ENCODE measurements around the gene MRPL54.
"Not testable (repeated sequence)": the region's sequence is repeated elsewhere in the genome, so short reads cannot be mapped to it uniquely, and the experiment has no call there.

MRPL54 gene

DNA sequence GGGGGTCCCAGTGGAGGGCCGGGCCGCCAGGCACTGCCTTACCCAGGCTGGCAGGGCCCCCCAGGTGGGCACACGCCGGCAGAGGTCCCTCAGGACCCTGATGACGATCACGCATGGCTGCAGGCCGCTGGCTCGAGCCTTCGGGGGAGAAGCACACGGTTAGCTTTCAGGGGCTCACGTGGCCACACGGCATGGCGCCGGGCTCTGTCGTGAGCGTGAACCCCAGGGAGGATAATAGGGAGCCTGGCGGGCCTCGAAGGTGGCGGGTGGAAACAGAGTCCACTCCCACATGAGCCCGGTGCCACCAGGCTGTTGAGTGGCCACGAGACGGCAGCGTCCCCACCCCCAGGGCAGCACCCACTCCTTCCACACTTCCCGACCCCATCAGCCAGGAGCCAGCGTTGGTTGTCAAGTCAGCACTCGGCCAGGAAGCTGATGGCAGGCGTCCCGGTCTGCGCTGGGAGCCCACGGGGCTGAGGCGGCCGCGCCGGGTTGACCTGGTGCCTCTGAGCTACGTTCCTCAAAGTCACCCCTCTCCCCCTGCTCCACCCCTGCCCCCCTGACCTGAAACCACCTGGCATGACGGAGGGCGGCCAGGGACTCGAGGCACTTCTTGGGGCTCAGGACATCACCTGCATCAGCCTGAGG lies 48.4 kb downstream of the MRPL54 start:
- no peak for DNase-seq (ENCODE audit: low read depth in 2 of 2)

DNA sequence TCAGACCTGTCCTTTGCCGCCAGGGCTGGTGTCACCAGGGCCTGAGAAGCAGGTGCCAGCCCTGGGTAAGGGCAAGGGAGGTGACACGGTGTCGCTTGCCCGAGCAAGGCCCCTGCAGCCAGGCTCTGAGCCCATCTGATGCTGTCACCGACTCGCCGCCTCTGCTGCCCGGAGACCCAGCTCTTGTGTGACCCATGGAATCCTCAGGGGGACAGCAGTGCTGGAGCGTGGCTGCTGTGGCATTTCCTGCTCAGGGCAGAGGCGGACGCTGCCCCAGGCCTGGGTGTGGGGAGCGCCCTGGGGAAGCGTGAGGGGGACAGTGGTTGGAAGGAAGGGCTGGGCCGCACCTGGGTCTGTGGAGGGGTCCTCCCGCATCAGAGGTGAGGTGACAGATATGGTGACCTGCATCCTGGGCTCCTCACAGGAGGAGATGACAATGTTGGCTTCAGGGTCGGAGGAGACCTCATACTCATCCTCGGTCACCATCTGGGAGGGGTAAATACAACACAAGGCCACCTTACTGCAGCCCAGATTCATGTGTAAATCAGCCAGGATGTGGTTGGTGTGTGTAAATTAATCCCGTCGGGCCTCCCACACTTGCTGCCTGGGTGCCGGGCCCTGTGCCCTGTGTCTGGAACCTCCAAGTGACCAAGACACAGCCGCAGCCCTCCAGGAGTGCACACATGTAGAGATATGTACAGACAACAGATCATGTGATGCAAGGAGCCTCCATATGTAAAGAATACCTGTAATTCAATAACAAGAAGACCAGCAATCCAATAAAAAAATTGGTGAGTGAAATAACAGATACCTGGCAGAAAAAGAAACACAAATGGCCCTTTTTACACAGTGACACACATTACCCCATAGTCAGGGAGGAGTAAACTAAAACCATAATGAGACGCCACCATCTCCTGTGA lies 51.3 kb downstream of the MRPL54 start:
- no peak for DNase-seq (ENCODE audit: low read depth in 2 of 2)

DNA sequence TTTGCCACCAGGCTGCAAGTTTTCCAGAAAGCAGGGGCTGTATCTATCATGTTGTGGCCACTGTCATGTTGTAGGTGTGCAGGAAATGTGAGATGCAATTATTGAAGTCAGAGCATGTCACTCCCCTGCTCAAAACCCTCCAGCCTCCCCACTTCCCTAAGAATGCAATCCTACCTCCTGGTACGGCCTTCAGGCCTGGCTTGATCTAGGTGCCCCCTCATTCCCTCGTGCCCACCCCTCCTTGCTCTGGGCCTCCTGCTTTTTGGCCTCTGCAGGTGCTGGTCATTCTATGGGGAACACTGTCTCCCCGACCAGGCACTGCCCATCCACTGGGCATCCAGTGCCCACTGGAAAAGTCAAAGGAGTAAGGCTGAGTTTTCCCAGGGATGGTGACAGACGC lies 52.2 kb downstream of the MRPL54 start:
- no peak for DNase-seq (ENCODE audit: low read depth in 2 of 2)

DNA sequence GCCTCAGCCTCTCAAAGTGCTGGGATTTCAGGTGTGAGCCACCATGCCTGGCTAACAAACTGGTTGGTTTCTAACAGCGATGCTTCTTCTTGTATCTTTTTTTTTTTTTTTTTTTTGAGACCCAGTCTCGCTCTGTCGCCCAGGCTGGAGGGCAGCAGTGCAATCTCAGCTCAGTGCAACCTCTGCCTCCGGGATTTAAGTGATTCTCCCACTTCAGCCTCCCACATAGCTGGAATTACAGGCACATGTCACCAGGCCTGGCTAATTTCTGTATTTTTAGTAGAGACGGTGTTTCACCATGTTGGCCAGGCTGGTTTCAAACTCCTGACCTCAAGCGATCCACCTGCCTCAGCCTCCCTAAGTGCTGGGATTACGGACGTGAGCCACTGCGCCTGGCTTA lies 53.7 kb downstream of the MRPL54 start:
- DNase-seq (ENCODE audit: low read depth in 2 of 2), result not testable (repeated sequence)

DNA sequence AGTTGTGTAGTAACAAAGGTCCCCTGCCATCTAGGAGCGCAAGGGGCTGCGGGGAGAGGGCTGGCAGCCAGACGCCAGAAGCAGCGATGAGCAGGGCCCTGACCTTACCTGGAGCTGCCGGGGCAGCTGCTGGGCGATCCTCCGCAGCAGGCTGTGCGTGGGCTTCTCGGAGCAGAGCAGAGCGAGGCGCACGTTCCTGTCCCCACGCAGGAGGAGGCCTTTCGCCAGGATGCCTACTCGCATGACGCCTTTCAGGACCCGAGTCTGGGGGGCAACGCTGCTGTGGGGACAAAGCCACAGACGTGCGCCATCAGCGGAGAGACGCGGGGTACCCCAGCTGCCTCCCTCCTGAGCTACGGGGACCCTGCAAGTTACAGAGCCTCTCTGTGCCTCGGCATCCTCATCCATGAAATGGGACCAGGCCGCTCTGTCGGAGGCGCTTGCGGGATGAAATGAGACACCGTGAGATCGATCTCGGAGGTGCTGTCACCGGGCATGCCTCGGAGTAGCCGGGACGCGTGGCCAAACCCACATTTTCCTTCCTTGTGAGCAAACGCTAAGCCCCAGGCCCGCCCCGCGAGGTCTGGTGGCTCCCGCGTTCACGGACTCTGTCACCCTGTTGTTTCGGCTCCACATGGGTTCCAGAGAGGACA lies 54.2 kb downstream of the MRPL54 start:
- DNase-seq (ENCODE audit: low read depth in 2 of 2), result no peak
